HepG2 (cell line): Measurements from ENCODE around the gene PIGV. TPM values are rescaled to one million over a fixed set of nuclear protein-coding genes. Genes with fewer than 3 reads are reported as not detected.

ENCODE experiments used
- ATAC-seq: fragments of 200-7000 bp; cut with Tn5 transposase; 3 replicates; pipeline ENCODE4 v1.9.1; 2020; ENCODE audit warnings: mild to moderate bottlenecking, moderate library complexity
- BruUV-seq: library from RNA; stranded (reverse); fragments of 400-500 nt; replicated peaks from 2 replicates; lab custom pipeline; 2021; lab: Mats Ljungman, UMichigan
- CTCF ChIA-PET: fragments of 300-600 bp; formaldehyde crosslinking; extraction: SDS; loops from one replicate; lab custom pipeline; 2021; ENCODE audit warnings: low total read pairs, inconsistent platforms, low intra/inter-chr PET ratio; lab: Yijun Ruan, JAX
- POLR2A ChIA-PET: fragments of 350-600 bp; sonication (Branson Sonifier 250); formaldehyde crosslinking; loops from one replicate; lab custom pipeline; 2020; ENCODE audit warnings: antibody characterized with exemption, inconsistent platforms; lab: Yijun Ruan, JAX
- DNase-seq: peaks from one replicate; pipeline ENCODE4 v3.0.0-alpha.2; 2015; ENCODE audit warnings: low spot score
- FAIRE-seq: peaks from 3 replicates; lab custom pipeline; 2011; peaks lifted over from hg19 to GRCh38; lab: Jason Lieb, UNC
- H2AFZ ChIP-seq: one replicate; pipeline ENCODE4 v1.6.1; 2011; ENCODE audit warnings: low read length, inconsistent platforms
- H3K27ac ChIP-seq: fragments of 300-600 bp; 3 replicates; pipeline ENCODE4 v1.8.0; 2011; ENCODE audit warnings: mixed run types, mild to moderate bottlenecking, mixed read lengths, low read length, inconsistent platforms; ENCODE audit not compliant: insufficient read depth; ENCODE audit errors: extremely low read length
- H3K27me3 ChIP-seq, 2 experiments: fragments of 200-600 bp in 1 of 2; 2 replicates in 1 of 2; 3 replicates in 1 of 2; pipeline versions ENCODE4 v1.6.0 to v1.8.0; 2011; ENCODE audit warnings: low read length in 2 of 2, mild to moderate bottlenecking in 2 of 2, moderate library complexity in 2 of 2, inconsistent platforms in 1 of 2; ENCODE audit not compliant: insufficient read depth in 2 of 2, control insufficient read depth in 1 of 2
- H3K36me3 ChIP-seq, 2 experiments: fragments of 200-600 bp in 1 of 2; replicated peaks in 1 of 2; 2 replicates in 1 of 2; 3 replicates in 1 of 2; pipeline versions ENCODE4 v1.5.1 to v1.8.0; 2011; ENCODE audit warnings: low read length in 2 of 2, inconsistent platforms in 1 of 2; ENCODE audit not compliant: insufficient read depth in 2 of 2, control insufficient read depth in 1 of 2
- H3K4me1 ChIP-seq: 2 replicates; pipeline ENCODE4 v1.5.1; 2012; ENCODE audit warnings: low read length, inconsistent platforms; ENCODE audit not compliant: insufficient read depth
- H3K4me2 ChIP-seq: 2 replicates; pipeline ENCODE4 v1.6.0; 2011; ENCODE audit warnings: low read depth, low read length, inconsistent platforms
- H3K4me3 ChIP-seq, 3 experiments: fragments of 200-600 bp in 1 of 3; sonication (generic), shearing (Covaris generic) in 1 of 3; replicated peaks in 1 of 3; 2 replicates each; pipeline ENCODE4 v1.5.1; 2011 to 2016; ENCODE audit warnings: low read length in 3 of 3, inconsistent platforms in 2 of 3, low read depth in 2 of 3, mild to moderate bottlenecking in 2 of 3, control low read depth in 1 of 3, mixed read lengths in 1 of 3; ENCODE audit not compliant: insufficient read depth in 1 of 3
- H3K79me2 ChIP-seq: one replicate; pipeline ENCODE4 v1.6.1; 2011; ENCODE audit warnings: low read length, inconsistent platforms; ENCODE audit not compliant: insufficient read depth
- H3K9ac ChIP-seq: 2 replicates; pipeline ENCODE4 v1.6.0; 2011; ENCODE audit warnings: mild to moderate bottlenecking, low read depth, low read length, inconsistent platforms; ENCODE audit not compliant: insufficient read depth
- H3K9me3 ChIP-seq: 2 replicates; pipeline ENCODE4 v1.5.1; 2012; ENCODE audit warnings: mild to moderate bottlenecking, low read length
- H4K20me1 ChIP-seq: 2 replicates; pipeline ENCODE4 v1.6.0; 2011; ENCODE audit warnings: inconsistent platforms, mild to moderate bottlenecking, low read length, moderate library complexity; ENCODE audit not compliant: insufficient read depth
- PAX8 ChIP-seq: sonication (generic); formaldehyde crosslinking; IDR thresholded peaks from 2 replicates; pipeline ENCODE4 v1.8.0; 2022; ENCODE audit warnings: mild to moderate bottlenecking, missing genetic modification reagents, borderline replicate concordance
- PCBP1 ChIP-seq: fragments of 200-400 bp; formaldehyde crosslinking; IDR thresholded peaks from 2 replicates; pipeline ENCODE4 v1.6.1; 2017; ENCODE audit warnings: mild to moderate bottlenecking, low read depth, low read length, borderline replicate concordance
- PLSCR1 ChIP-seq: sonication (generic); formaldehyde crosslinking; IDR thresholded peaks from 2 replicates; pipeline ENCODE4 v1.5.0; 2020; ENCODE audit warnings: missing genetic modification reagents, mild to moderate bottlenecking, borderline replicate concordance
- RBFOX2 ChIP-seq: fragments of 200-400 bp; formaldehyde crosslinking; IDR thresholded peaks from 2 replicates; pipeline ENCODE4 v1.6.1; 2017; ENCODE audit warnings: low read depth, mild to moderate bottlenecking, low read length
- REST ChIP-seq, 2 experiments: IDR thresholded peaks; 2 replicates each; pipeline ENCODE4 v1.6.1; 2011 to 2012; ENCODE audit warnings: low read length in 2 of 2, borderline replicate concordance in 1 of 2, low read depth in 1 of 2, mild to moderate bottlenecking in 1 of 2, moderate library complexity in 1 of 2
- RNF2 ChIP-seq: fragments of 450-650 bp; conservative IDR thresholded peaks from 2 replicates; pipeline ENCODE4 v1.6.1; 2016; ENCODE audit warnings: low read depth
- SAFB2 ChIP-seq: sonication (generic); formaldehyde crosslinking; IDR thresholded peaks from 2 replicates; pipeline ENCODE4 v1.5.1; 2020; ENCODE audit warnings: missing genetic modification reagents, low read depth, mild to moderate bottlenecking, borderline replicate concordance
- SRSF9 ChIP-seq: fragments of 200-400 bp; formaldehyde crosslinking; IDR thresholded peaks from 2 replicates; pipeline ENCODE4 v1.6.1; 2018; ENCODE audit warnings: borderline replicate concordance, mild to moderate bottlenecking, low read depth, low read length; ENCODE audit not compliant: insufficient read depth, poor library complexity, severe bottlenecking
- ZBTB7B ChIP-seq: sonication (generic); formaldehyde crosslinking; IDR thresholded peaks from 2 replicates; pipeline ENCODE4 v1.4.0; 2020; ENCODE audit warnings: missing genetic modification reagents
- ZFP62 ChIP-seq: sonication (generic); formaldehyde crosslinking; IDR thresholded peaks from 2 replicates; pipeline ENCODE4 v1.4.0; 2020; ENCODE audit warnings: missing genetic modification reagents
- ZNF232 ChIP-seq: sonication (generic); formaldehyde crosslinking; IDR thresholded peaks from 2 replicates; pipeline ENCODE4 v1.4.0; 2020; ENCODE audit warnings: missing genetic modification reagents, borderline replicate concordance
- ZNF263 ChIP-seq: sonication (generic); formaldehyde crosslinking; IDR thresholded peaks from 2 replicates; pipeline ENCODE4 v1.4.0; 2020; ENCODE audit warnings: missing genetic modification reagents
- ZNF614 ChIP-seq: IDR thresholded peaks from 2 replicates; pipeline ENCODE4 v1.6.1; 2018; ENCODE audit warnings: missing biosample characterization, missing genetic modification reagents, inconsistent platforms, borderline replicate concordance
- ZNF713 ChIP-seq: sonication (generic); formaldehyde crosslinking; IDR thresholded peaks from 2 replicates; pipeline ENCODE4 v1.4.0; 2020; ENCODE audit warnings: mild to moderate bottlenecking, missing genetic modification reagents
- ZSCAN25 ChIP-seq: sonication (generic); formaldehyde crosslinking; IDR thresholded peaks from 2 replicates; pipeline ENCODE4 v1.8.0; 2022; ENCODE audit warnings: mild to moderate bottlenecking, missing genetic modification reagents
- WGBS: methylation state at CpG from one replicate; pipeline ENCODE4 v1.1.6; 2017; ENCODE audit warnings: low lambda C conversion rate; 5-methylcytosine and 5-hydroxymethylcytosine counted together
- in situ Hi-C: cut with HindIII; loops from 2 replicates; pipeline ENCODE4 v1.10.0; 2017; ENCODE audit warnings: low pct_unique_long_range_greater_than_20kb; ENCODE audit not compliant: extremely low pct_ligation_motif_present
- intact Hi-C: fragments of 100-400 bp; cut with micrococcal nuclease; formaldehyde crosslinking; loops from one replicate; pipeline ENCODE4 v1.10.0; 2022; ENCODE audit not compliant: unreplicated experiment
- polyA plus RNA-seq, 8 experiments: library from polyadenylated mRNA; depleted of rRNA in 3 of 8; stranded (reverse) in 7 of 8; unstranded in 1 of 8; fragments of >200 nt; fragmentation: Illumina TruSeq in 4 of 8; extraction: Trizol in 4 of 8; gene quantifications; 2 replicates each; pipeline versions ENCODE4 v1.2.1 to v1.2.3, GENCODE V29; 2011 to 2016; ENCODE audit warnings: low read depth in 4 of 8, missing spikeins in 1 of 8, mixed read lengths in 1 of 8; ENCODE audit not compliant: insufficient read depth in 1 of 8
- total RNA-seq, 5 experiments: library from RNA; depleted of rRNA; stranded (reverse); fragments of >200 nt; fragmentation: Illumina TruSeq; extraction: Trizol; gene quantifications; 2 replicates each; pipeline ENCODE4 v1.2.3, GENCODE V29; 2016; ENCODE audit warnings: low read depth in 1 of 5
- TF ChIP-seq, protein P1 (sequence below): sonication (generic); formaldehyde crosslinking; IDR thresholded peaks from 2 replicates; pipeline ENCODE4 v1.8.0; 2022; ENCODE audit warnings: mild to moderate bottlenecking, missing genetic modification reagents; ENCODE audit not compliant: insufficient replicate concordance

Gene PIGV
- total and polyA plus RNA-seq, 2 of the 13 experiments (the other 11 are each of a cell fraction or from before 2014, with no cell fraction given), result 13.5 to 22.7 TPM

DNA sequence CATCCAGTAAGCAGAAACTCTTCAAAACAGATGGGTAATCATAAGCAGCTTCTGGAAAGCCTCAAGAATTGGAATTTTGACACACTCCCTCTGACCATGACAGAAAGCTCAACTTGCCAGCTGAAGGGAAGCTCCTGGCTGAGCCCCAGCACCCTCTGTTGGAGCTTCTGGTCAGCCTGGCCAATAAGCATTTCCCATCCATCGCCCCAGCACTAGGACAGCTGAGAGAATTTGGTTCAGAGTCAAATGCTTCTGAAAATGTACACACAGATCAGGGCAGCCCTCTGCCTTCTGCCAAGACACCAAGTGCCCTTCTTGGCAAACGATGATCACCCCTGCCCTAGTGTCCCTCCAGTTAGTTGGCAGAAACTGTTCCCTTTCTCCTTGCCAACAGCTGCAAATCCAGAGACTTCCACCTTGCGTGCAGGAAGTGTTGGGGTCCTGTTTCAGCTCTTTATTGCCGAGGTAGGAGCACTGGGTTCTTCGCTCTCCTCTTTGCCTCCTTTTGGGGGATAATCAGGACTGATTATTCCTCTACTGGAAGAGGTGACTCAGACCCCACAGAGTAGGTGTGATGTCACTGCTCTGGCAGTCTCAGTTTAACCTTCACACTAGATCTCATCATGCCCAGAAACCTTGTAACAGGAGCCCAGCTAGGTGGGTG lies 11.9 kb downstream of the PIGV start:
- Histone ChIP-seq H4K20me1 (no peaks in the 10 kb centered on the region), H3K4me3 (no peak overlapping the region), H3K4me2 (no peak overlapping the region), H3K27ac (no peak overlapping the region), H3K27me3 (no peaks in the 10 kb centered on the region), H3K4me1 (peaks cover 14% of the 10 kb centered on the region; the same call in 1 of the 2 replicates), H3K9me3 (no peaks in the 10 kb centered on the region), H2AFZ (no peak overlapping the region), H3K9ac (no peak overlapping the region), H3K36me3 (peaks cover 0 to 12% of the 10 kb centered on the region in 2 experiments; a peak in 3 of 5 replicates), H3K79me2 (no peaks in the 10 kb centered on the region)
- ATAC-seq (no peak), FAIRE-seq (no peak), DNase-seq (no peak)
- in situ Hi-C loops (no loop called here), intact Hi-C loops (no loop called here)
- POLR2A ChIA-PET, result interaction anchor here (0.9 kb wide), 1 partner anchor 11 kb away, joined by 3 read pairs; no protein-coding TSS in a partner anchor
- BruUV-seq, result no TSS peak
- WGBS, result 91% methylated on average over 4 of the region's 5 CpGs
- CTCF ChIA-PET, result no interaction called here
- TF ChIP-seq ZSCAN25 (no peak), ZFP62 (CRISPR knock-in tag) (no peak), REST (IDR thresholded peaks at IDR 0.05; ENCODE audit: borderline replicate concordance in 1 of 2, low read depth in 1 of 2, low read length in 2 of 2) (no peak), PCBP1 (no peak), RBFOX2 (no peak), SRSF9 (no peak), PAX8 (CRISPR knock-in tag) (no peak), ZNF232 (CRISPR knock-in tag) (no peak), ZBTB7B (CRISPR knock-in tag) (no peak), RNF2 (no peak), ZNF713 (no peak), PLSCR1 (CRISPR knock-in tag) (no peak), ZNF614 (CRISPR knock-in tag) (no peak), ZNF263 (CRISPR knock-in tag) (no peak), SAFB2 (CRISPR knock-in tag) (no peak)
- TF ChIP-seq, protein P1, sequence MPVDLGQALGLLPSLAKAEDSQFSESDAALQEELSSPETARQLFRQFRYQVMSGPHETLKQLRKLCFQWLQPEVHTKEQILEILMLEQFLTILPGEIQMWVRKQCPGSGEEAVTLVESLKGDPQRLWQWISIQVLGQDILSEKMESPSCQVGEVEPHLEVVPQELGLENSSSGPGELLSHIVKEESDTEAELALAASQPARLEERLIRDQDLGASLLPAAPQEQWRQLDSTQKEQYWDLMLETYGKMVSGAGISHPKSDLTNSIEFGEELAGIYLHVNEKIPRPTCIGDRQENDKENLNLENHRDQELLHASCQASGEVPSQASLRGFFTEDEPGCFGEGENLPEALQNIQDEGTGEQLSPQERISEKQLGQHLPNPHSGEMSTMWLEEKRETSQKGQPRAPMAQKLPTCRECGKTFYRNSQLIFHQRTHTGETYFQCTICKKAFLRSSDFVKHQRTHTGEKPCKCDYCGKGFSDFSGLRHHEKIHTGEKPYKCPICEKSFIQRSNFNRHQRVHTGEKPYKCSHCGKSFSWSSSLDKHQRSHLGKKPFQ, result no peak
